Astrocyte (in vitro differentiated cells and primary cell): ENCODE results near the gene AAGAB. TPM values are rescaled to one million over a fixed set of nuclear protein-coding genes. Genes with fewer than 3 reads are reported as not detected.
"Not testable (repeated sequence)": the region's sequence is repeated elsewhere in the genome, so short reads cannot be mapped to it uniquely, and the experiment has no call there.

Source experiments
- DNase-seq: peaks from one replicate; pipeline ENCODE4 v3.0.0-alpha.2; 2010; ENCODE audit warnings: low read depth
- FAIRE-seq: peaks from 2 replicates; lab custom pipeline; 2011; peaks lifted over from hg19 to GRCh38; lab: Jason Lieb, UNC
- H2AFZ ChIP-seq: 2 replicates; pipeline ENCODE4 v1.6.0; 2012; ENCODE audit warnings: low read depth, low read length, inconsistent platforms
- H3K27ac ChIP-seq: 2 replicates; pipeline ENCODE4 v1.5.1; 2011; ENCODE audit warnings: low read depth, low read length, inconsistent platforms
- H3K27me3 ChIP-seq: 2 replicates; pipeline ENCODE4 v1.6.0; 2011; ENCODE audit warnings: low read length, inconsistent platforms; ENCODE audit not compliant: insufficient read depth
- H3K36me3 ChIP-seq: 2 replicates; pipeline ENCODE4 v1.5.1; 2011; ENCODE audit warnings: low read length, inconsistent platforms; ENCODE audit not compliant: insufficient read depth
- H3K4me1 ChIP-seq: 2 replicates; pipeline ENCODE4 v1.5.1; 2011; ENCODE audit warnings: low read length, inconsistent platforms; ENCODE audit not compliant: insufficient read depth
- H3K4me2 ChIP-seq: 2 replicates; pipeline ENCODE4 v1.6.0; 2012; ENCODE audit warnings: low read length, inconsistent platforms
- H3K4me3 ChIP-seq: 2 replicates; pipeline ENCODE4 v1.5.1; 2011; ENCODE audit warnings: low read depth, mild to moderate bottlenecking, low read length, inconsistent platforms; ENCODE audit not compliant: insufficient read depth
- H3K79me2 ChIP-seq: 2 replicates; pipeline ENCODE4 v1.6.0; 2012; ENCODE audit warnings: mild to moderate bottlenecking, low read length, inconsistent platforms; ENCODE audit not compliant: insufficient read depth
- H3K9ac ChIP-seq: 2 replicates; pipeline ENCODE4 v1.6.0; 2012; ENCODE audit warnings: mild to moderate bottlenecking, low read length, inconsistent platforms
- H3K9me3 ChIP-seq: 2 replicates; pipeline ENCODE4 v1.5.1; 2012; ENCODE audit warnings: low read depth, mild to moderate bottlenecking, low read length, inconsistent platforms; ENCODE audit not compliant: insufficient read depth
- H4K20me1 ChIP-seq: 2 replicates; pipeline ENCODE4 v1.6.0; 2012; ENCODE audit warnings: low read length, inconsistent platforms; ENCODE audit not compliant: insufficient read depth
- H3K27ac Mint-ChIP-seq: one replicate; pipeline ENCODE4 v1.8.0; 2021; ENCODE audit warnings: mild to moderate bottlenecking, mixed read lengths; ENCODE audit not compliant: unreplicated experiment
- H3K27me3 Mint-ChIP-seq: one replicate; pipeline ENCODE4 v1.8.0; 2021; ENCODE audit warnings: low read depth, mixed read lengths; ENCODE audit not compliant: unreplicated experiment
- H3K36me3 Mint-ChIP-seq: one replicate; pipeline ENCODE4 v1.8.0; 2021; ENCODE audit warnings: low read depth, mixed read lengths; ENCODE audit not compliant: unreplicated experiment
- H3K4me1 Mint-ChIP-seq: one replicate; pipeline ENCODE4 v1.8.0; 2021; ENCODE audit warnings: low read depth, mixed read lengths; ENCODE audit not compliant: unreplicated experiment
- H3K4me3 Mint-ChIP-seq: one replicate; pipeline ENCODE4 v1.8.0; 2021; ENCODE audit warnings: mild to moderate bottlenecking, moderate library complexity, mixed read lengths; ENCODE audit not compliant: unreplicated experiment
- H3K9me3 Mint-ChIP-seq: one replicate; pipeline ENCODE4 v1.8.0; 2021; ENCODE audit warnings: mild to moderate bottlenecking, mixed read lengths; ENCODE audit not compliant: unreplicated experiment
- CTCF ChIP-seq: IDR thresholded peaks from 2 replicates; pipeline ENCODE4 v1.5.1; 2011; ENCODE audit warnings: low read depth, mild to moderate bottlenecking, inconsistent platforms, low read length, moderate library complexity; ENCODE audit not compliant: insufficient read depth
- EZH2 ChIP-seq: IDR thresholded peaks from 2 replicates; pipeline ENCODE4 v1.6.1; 2012; ENCODE audit warnings: mild to moderate bottlenecking, low read length, inconsistent platforms; ENCODE audit not compliant: insufficient read depth
- total RNA-seq: library from RNA; stranded (reverse); gene quantifications from 2 replicates; pipeline ENCODE4 v1.2.1, GENCODE V29; 2021

AAGAB gene
- total RNA-seq, 1 donor from 2014 or later = 52.2 TPM

- no peaks in the 10 kb centered on the region for H3K27me3 ChIP-seq
- Mint-ChIP-seq H3K4me1 (no peaks in the 10 kb centered on the region), H3K27me3 (no peaks in the 10 kb centered on the region), H3K36me3 (no peaks in the 10 kb centered on the region), H3K4me3 (no peak overlapping the region), H3K9me3 (no peaks in the 10 kb centered on the region), H3K27ac (no peak overlapping the region)
- no peak overlapping the region for H3K4me3 ChIP-seq
- no peak overlapping the region for H3K9ac ChIP-seq
- H3K36me3 ChIP-seq = no peaks in the 10 kb centered on the region
- H3K79me2 ChIP-seq = no peaks in the 10 kb centered on the region
- DNase-seq = no peak
- TF ChIP-seq EZH2 = no peak
- no peak for TF ChIP-seq CTCF
- no peaks in the 10 kb centered on the region for H3K4me1 ChIP-seq
- no peak for FAIRE-seq
- no peak overlapping the region for H2AFZ ChIP-seq
- H3K27ac ChIP-seq = no peak overlapping the region
- no peaks in the 10 kb centered on the region for H3K9me3 ChIP-seq
- no peak overlapping the region for H3K4me2 ChIP-seq
- H4K20me1 ChIP-seq = no peaks in the 10 kb centered on the region
Observed at GRCh38 chr15:67259806-67260205, 5.3 kb upstream of the AAGAB start.

- no peak for FAIRE-seq
- H3K27ac Mint-ChIP-seq = no peak overlapping the region
- H3K9me3 Mint-ChIP-seq = no peaks in the 10 kb centered on the region
Observed at GRCh38 chr15:67259379-67259778, 4.9 kb upstream of the AAGAB start.

GRCh38 chr15:67258412-67258811 lies 4.0 kb upstream of the AAGAB start:
- H3K4me2 ChIP-seq, H3K27me3 Mint-ChIP-seq, H3K27ac ChIP-seq, H3K9ac ChIP-seq, FAIRE-seq, H3K4me1 Mint-ChIP-seq, H3K36me3 Mint-ChIP-seq, H3K9me3 Mint-ChIP-seq, H4K20me1 ChIP-seq, H3K27me3 ChIP-seq, H3K4me3 ChIP-seq, H3K79me2 ChIP-seq, H3K9me3 ChIP-seq, DNase-seq, H3K4me1 ChIP-seq, H3K27ac Mint-ChIP-seq, H3K4me3 Mint-ChIP-seq, H2AFZ ChIP-seq, H3K36me3 ChIP-seq: not testable (repeated sequence)

More at GRCh38 chr15:67259379-67259778, 4.9 kb upstream of the AAGAB start:
- no peaks in the 10 kb centered on the region for H3K9me3 ChIP-seq
- no peak overlapping the region for H3K4me3 Mint-ChIP-seq
- H3K9ac ChIP-seq = no peak overlapping the region
- H3K4me3 ChIP-seq = no peak overlapping the region
- H3K79me2 ChIP-seq = no peaks in the 10 kb centered on the region
- H3K4me1 Mint-ChIP-seq = no peaks in the 10 kb centered on the region
- H3K4me2 ChIP-seq = no peak overlapping the region
- no peaks in the 10 kb centered on the region for H3K27me3 ChIP-seq
- H3K36me3 Mint-ChIP-seq = no peaks in the 10 kb centered on the region
- TF ChIP-seq CTCF (no peak), EZH2 (no peak)
- no peaks in the 10 kb centered on the region for H4K20me1 ChIP-seq
- DNase-seq = no peak
- no peaks in the 10 kb centered on the region for H3K36me3 ChIP-seq
- no peaks in the 10 kb centered on the region for H3K4me1 ChIP-seq
- no peaks in the 10 kb centered on the region for H3K27me3 Mint-ChIP-seq
- no peak overlapping the region for H3K27ac ChIP-seq
- H2AFZ ChIP-seq = no peak overlapping the region
